A673 (cell line): Measurements from ENCODE around the gene PI16.

Experiments
- CTCF ChIP-seq: fragments of 300-800, 200-600 bp; sonication (generic); conservative IDR thresholded peaks from 2 replicates; pipeline ENCODE4 v1.5.1; 2017; ENCODE audit warnings: low read depth, mild to moderate bottlenecking, antibody characterized with exemption, low read length, moderate library complexity, mixed read lengths
- EZH2 ChIP-seq: fragments of 200-600 bp; sonication (generic); IDR thresholded peaks from 2 replicates; pipeline ENCODE4 v1.6.1; 2017; ENCODE audit warnings: borderline replicate concordance, low read depth, mild to moderate bottlenecking, mixed read lengths, antibody characterized with exemption, low read length; ENCODE audit not compliant: poor library complexity, severe bottlenecking

DNA sequence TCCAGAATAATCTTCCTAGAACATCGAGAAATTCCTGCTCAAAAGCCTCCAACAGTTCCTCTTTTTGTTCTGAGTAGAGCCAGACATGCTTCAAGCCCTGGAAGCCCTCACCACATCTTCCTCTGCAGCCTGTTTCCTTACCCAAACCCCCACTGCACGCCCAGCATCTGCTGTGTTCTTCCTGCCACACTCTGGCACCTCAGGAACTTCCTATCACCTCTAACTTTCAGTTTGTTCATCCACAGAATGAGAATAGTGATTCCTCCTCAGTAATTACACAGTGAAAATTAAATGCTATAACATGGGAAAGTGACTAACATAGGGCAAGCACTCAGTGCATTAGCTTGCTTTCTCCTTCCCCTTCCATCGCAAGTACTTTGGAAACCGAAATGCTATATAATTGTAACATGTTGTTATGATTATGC, 42.5 kb upstream of the PI16 start:
- TF ChIP-seq CTCF (no peak), EZH2 (no peak)
